ENCODE results near the gene LRP2. TPM values are rescaled to one million over a fixed set of nuclear protein-coding genes. Genes with fewer than 3 reads are reported as not detected.

LRP2 gene
- total and polyA plus RNA-seq, 2 of the 8 experiments (the other 6 are each of a cell fraction or from before 2014, with no cell fraction given): 2.0 to 2.9 TPM

GRCh38 chr2:169388161-169388560 is 25.8 kb upstream of the LRP2 start (continued):
- TF ChIP-seq CHD7 (IDR thresholded peaks at IDR 0.05; ENCODE audit: insufficient replicate concordance, low read length) (no peak), PHF8 (conservative IDR thresholded peaks at IDR 0.05; ENCODE audit: low read depth, low read length) (no peak), SP4 (IDR thresholded peaks at IDR 0.05; ENCODE audit: low read length) (no peak), CTBP2 (IDR thresholded peaks at IDR 0.05; ENCODE audit: borderline replicate concordance, insufficient read depth, insufficient read length, low read length) (no peak), EZH2 (IDR thresholded peaks at IDR 0.05; ENCODE audit: low read depth, low read length, severe bottlenecking) (no peak), MAX (IDR thresholded peaks at IDR 0.05) (no peak), JUND (IDR thresholded peaks at IDR 0.05; ENCODE audit: low read length) (no peak), MAFK (IDR thresholded peaks at IDR 0.05; ENCODE audit: low read depth, low read length) (no peak), TAF7 (optimal IDR thresholded peaks at IDR 0.05; ENCODE audit: borderline replicate concordance, low read depth, low read length) (no peak), RFX5 (IDR thresholded peaks at IDR 0.05; ENCODE audit: borderline replicate concordance, low read depth, low read length) (no peak), BRCA1 (IDR thresholded peaks at IDR 0.05; ENCODE audit: low read depth, low read length) (no peak)

All from H1 (cell line).